Right lobe of liver (tissue), 6 donors: Measurements from ENCODE around the gene NQO1. TPM values are rescaled to one million over a fixed set of nuclear protein-coding genes. Genes with fewer than 3 reads are reported as not detected.
A peak's percentile ranks its signal among the peaks of the same experiment; 100 is the strongest.

Source experiments
- ATAC-seq, 4 donors: fragments of 200-7000 bp; cut with Tn5 transposase; one replicate each; pipeline ENCODE4 v1.9.1; 2020; ENCODE audit warnings: mild to moderate bottlenecking in 4 of 4, moderate library complexity in 4 of 4
- DNase-seq, 3 donors: peaks; one replicate each; pipeline ENCODE4 v3.0.0-alpha.2; 2020
- H3K27ac ChIP-seq, 3 donors: fragments of 200-600 bp; one replicate each; pipeline ENCODE4 v1.8.0; 2022
- H3K27me3 ChIP-seq, 2 donors: fragments of 200-600 bp; one replicate each; pipeline ENCODE4 v1.8.0; 2022
- H3K36me3 ChIP-seq, 4 donors: fragments of 200-600 bp; sonication (generic) in 1 of 4; one replicate each; pipeline versions ENCODE4 v1.5.1 to v1.8.0; 2017 to 2022; ENCODE audit warnings: control low read depth in 1 of 4
- H3K4me1 ChIP-seq, 4 donors: fragments of 200-600 bp; sonication (generic) in 1 of 4; one replicate each; pipeline versions ENCODE4 v1.5.1 to v1.8.0; 2017 to 2022; ENCODE audit warnings: control low read depth in 1 of 4
- H3K4me3 ChIP-seq, 3 donors: fragments of 200-600 bp; one replicate each; pipeline ENCODE4 v1.8.0; 2022
- H3K9me3 ChIP-seq, 4 donors: fragments of 200-600 bp; sonication (generic) in 1 of 4; one replicate each; pipeline versions ENCODE4 v1.5.1 to v1.8.0; 2017 to 2022; ENCODE audit warnings: control low read depth in 1 of 4
- POLR2A ChIP-seq: fragments of 450-650 bp; IDR thresholded peaks from one replicate; pipeline ENCODE4 v1.6.1; 2017; ENCODE audit warnings: antibody characterized with exemption, mild to moderate bottlenecking
- whole genome bisulfite sequencing: methylation state at CpG from one replicate; pipeline ENCODE4 v1.1.6; 2018; ENCODE audit warnings: low coverage, low lambda C conversion rate; ENCODE audit not compliant: insufficient coverage; ENCODE audit errors: missing lambda C conversion rate; 5-methylcytosine and 5-hydroxymethylcytosine counted together
- intact Hi-C, 2 donors: fragments of 100-400 bp; cut with DNase I; formaldehyde crosslinking; loops; one replicate each; pipeline versions ENCODE4 v1.11.2 to v1.14.1; 2022
- total RNA-seq, 6 experiments: library from RNA; depleted of rRNA in 2 of 6; stranded (reverse); fragments of >200 nt in 2 of 6; fragmentation: NEBNext Ultra II Directional in 3 of 6; extraction: Animal tissue kit (Norgen Biotek cat#: 25700) in 3 of 6; gene quantifications; one replicate each; pipeline versions ENCODE4 v1.1.0 to v1.2.4, GENCODE V29; 2016 to 2023
- TF ChIP-seq, protein P1 (sequence below), 4 donors: fragments of 200-600 bp in 3 of 4; fragments of 450-650 bp in 1 of 4; IDR thresholded peaks; one replicate each; pipeline versions ENCODE4 v1.5.1 to v1.8.0; 2016 to 2022; ENCODE audit warnings: antibody characterized with exemption in 4 of 4, mild to moderate bottlenecking in 2 of 4
- donor health status: DM: no; HTN: yes; CAD: no.
- donor health status: DM: no; HTN: no; CAD: no.
- donor health status: DM: no; HTN: no; CAD: no.
- donor health status: DM: no; HTN: yes; CAD: no.
- donor health status: DM: no; HTN: yes; CAD: no.

The NQO1 gene
- total RNA-seq, 6 experiments from 2014 or later = 1.5 to 26.6 (median 8.5) TPM

DNA sequence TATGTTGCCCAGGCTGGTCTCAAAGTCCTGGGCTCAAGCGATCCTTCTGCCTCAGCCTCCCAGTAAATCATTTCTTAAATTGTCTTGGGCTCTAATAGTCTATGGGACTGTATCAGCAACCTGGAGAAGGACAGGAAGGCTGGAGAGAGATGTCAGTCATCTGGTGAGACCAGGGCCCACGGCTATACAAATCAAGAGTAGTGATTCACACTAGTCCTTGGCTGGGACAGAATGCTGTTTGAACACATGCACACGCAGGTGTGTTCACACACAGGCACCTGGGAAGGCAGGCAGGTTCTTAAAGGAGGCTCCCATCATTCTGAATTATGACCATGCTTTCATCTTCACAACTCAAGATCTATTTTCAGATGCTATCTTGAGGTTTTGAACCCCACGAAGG lies 14.1 kb downstream of the NQO1 start:
- 81% methylated on average over 4 of the region's 4 CpGs for whole genome bisulfite sequencing
- TF ChIP-seq, protein P1, sequence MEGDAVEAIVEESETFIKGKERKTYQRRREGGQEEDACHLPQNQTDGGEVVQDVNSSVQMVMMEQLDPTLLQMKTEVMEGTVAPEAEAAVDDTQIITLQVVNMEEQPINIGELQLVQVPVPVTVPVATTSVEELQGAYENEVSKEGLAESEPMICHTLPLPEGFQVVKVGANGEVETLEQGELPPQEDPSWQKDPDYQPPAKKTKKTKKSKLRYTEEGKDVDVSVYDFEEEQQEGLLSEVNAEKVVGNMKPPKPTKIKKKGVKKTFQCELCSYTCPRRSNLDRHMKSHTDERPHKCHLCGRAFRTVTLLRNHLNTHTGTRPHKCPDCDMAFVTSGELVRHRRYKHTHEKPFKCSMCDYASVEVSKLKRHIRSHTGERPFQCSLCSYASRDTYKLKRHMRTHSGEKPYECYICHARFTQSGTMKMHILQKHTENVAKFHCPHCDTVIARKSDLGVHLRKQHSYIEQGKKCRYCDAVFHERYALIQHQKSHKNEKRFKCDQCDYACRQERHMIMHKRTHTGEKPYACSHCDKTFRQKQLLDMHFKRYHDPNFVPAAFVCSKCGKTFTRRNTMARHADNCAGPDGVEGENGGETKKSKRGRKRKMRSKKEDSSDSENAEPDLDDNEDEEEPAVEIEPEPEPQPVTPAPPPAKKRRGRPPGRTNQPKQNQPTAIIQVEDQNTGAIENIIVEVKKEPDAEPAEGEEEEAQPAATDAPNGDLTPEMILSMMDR (IDR thresholded peaks at IDR 0.05) = no peak
- no peak for TF ChIP-seq POLR2A
- no peak overlapping the region for H3K27ac ChIP-seq

DNA sequence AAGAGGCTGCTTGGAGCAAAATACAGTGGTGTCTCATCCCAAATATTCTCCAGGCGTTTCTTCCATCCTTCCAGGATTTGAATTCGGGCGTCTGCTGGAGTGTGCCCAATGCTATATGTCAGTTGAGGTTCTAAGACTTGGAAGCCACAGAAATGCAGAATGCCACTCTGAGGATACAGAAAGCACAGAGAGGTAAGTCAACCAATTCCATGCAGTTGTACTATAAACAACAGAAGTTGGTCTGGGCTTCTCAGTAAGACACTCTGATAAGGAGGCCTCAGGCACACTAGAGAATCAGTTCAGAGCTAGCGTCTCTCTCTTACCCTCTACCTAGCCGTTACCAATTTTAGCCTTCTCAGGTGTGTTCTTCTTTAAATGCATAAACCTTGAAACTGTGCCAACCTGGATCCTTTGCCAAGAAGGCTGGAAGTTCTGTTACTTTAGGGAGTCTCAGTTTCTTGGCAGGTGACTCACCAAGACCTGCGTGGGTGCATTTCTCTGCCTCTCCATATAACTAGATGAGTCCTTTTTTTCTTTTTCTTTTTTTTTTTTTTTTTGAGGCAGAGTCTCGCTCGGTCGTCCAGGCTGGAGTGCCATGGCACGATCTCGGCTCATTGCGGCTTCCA lies 15.1 kb downstream of the NQO1 start:
- WGBS = 87% methylated on average over 12 of the region's 12 CpGs
- intact Hi-C loops = no loop called here
- no peak for DNase-seq
- TF ChIP-seq, protein P1 (IDR thresholded peaks at IDR 0.05) = no peak
- no peak for TF ChIP-seq POLR2A
- Histone ChIP-seq H3K36me3 (peaks cover 0 to 4% (median 0%) of the 10 kb centered on the region in 4 donors), H3K9me3 (no peaks in the 10 kb centered on the region), H3K4me1 (peaks cover 0 to 13% (median 0%) of the 10 kb centered on the region in 4 donors), H3K4me3 (no peak overlapping the region), H3K27me3 (no peaks in the 10 kb centered on the region), H3K27ac (no peak overlapping the region)
- no peak for ATAC-seq

More for the DNA sequence above, 14.1 kb downstream of the NQO1 start:
- ATAC-seq (no peak), DNase-seq (no peak)
- peaks cover 0 to 11% (median 0%) of the 10 kb centered on the region in 4 donors for H3K4me1 ChIP-seq
- H3K27me3 ChIP-seq = no peaks in the 10 kb centered on the region
- H3K36me3 ChIP-seq = peaks cover 0 to 4% (median 0%) of the 10 kb centered on the region in 4 donors
- H3K9me3 ChIP-seq = no peaks in the 10 kb centered on the region
- no peak overlapping the region for H3K4me3 ChIP-seq
- intact Hi-C loops = no loop called here

DNA sequence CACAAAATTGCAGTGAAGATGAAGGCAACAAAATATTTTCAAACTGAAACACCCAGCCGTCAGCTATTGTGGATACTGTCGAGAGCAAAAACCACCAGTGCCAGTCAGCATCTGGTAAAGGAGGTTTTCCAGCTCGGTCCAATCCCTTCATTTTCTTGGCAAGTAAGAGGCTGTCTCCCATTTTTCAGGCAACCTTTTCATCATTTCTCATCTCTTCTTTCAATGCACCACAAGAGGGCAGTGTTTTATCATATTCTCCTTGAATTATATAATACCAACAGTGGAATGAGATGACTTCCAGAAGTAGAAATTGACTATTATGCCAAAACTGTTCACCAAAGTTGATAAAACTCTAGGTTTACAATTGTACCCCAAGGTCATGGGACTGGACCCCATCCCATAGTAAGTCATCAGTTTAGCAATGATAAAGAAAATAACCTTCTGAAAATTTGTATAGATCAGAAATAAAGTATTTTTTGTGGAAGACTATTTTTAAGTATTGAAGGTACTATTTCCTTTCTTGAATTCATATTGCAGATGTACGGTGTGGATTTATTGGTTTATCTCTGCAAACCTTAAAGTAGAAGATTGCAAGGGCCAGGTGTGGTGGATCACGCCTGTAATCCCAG lies 16.8 kb downstream of the NQO1 start:
- H3K27me3 ChIP-seq = no peaks in the 10 kb centered on the region
- H3K36me3 ChIP-seq = peaks cover 0 to 4% (median 0%) of the 10 kb centered on the region in 4 donors
- H3K4me1 ChIP-seq = peaks cover 0 to 3% (median 0%) of the 10 kb centered on the region in 4 donors
- H3K9me3 ChIP-seq = no peaks in the 10 kb centered on the region
- H3K4me3 ChIP-seq = no peak overlapping the region
- intact Hi-C loops = no loop called here
- ATAC-seq = peak; percentile 70 to 86 (median 82)
- no peak for DNase-seq
- 37% methylated on average over 5 of the region's 5 CpGs for whole genome bisulfite sequencing
- H3K27ac ChIP-seq = no peak overlapping the region
- TF ChIP-seq POLR2A = no peak
- TF ChIP-seq, protein P1 (IDR thresholded peaks at IDR 0.05) = peak; percentile 65 to 77 (median 68)

DNA sequence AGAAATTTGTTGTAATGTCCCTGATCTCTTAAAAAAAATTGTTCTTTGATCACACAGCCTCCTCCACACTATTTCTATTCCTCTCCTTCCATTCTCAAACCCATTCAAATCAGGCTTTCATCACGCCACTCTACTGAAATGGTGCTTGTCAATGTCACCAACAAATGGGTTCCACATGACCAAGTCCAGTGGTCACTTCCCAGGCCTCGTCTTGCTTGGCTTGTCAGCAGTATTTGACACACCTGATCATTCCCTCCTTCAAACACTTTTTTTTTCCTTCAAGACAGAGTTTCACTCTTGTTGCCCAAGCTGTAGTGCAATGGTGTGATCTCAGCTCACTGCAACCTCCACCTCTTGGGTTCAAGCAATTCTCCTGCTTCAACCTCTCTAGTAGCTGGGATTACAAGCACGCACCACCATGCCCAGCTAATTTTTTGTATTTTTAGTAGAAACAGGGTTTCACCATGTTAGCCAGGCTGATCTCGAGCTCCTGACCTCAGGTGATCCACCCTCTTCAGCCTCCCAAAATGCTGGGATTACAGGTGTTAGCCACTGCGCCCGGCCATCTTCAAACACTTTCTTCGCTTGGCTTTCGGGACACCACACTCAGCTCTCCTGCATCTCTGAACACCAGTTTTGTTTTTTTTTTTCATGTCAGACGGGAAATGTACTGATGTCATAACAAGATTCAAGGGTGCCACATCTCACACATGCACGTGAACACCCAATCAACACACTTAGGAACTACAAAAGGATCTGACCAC lies 18.3 kb downstream of the NQO1 start:
- no peaks in the 10 kb centered on the region for H3K27me3 ChIP-seq
- H3K36me3 ChIP-seq = peaks cover 0 to under 1% (median 0%) of the 10 kb centered on the region in 4 donors
- TF ChIP-seq, protein P1 (IDR thresholded peaks at IDR 0.05) = no peak
- no peak for TF ChIP-seq POLR2A
- peaks cover 0 to 3% (median 0%) of the 10 kb centered on the region in 4 donors for H3K4me1 ChIP-seq
- H3K27ac ChIP-seq = no peak overlapping the region
- WGBS = 89% methylated on average over 10 of the region's 10 CpGs
- H3K4me3 ChIP-seq = no peak overlapping the region
- DNase-seq (no peak), ATAC-seq (no peak)
- intact Hi-C loops = no loop called here
- no peaks in the 10 kb centered on the region for H3K9me3 ChIP-seq
